Suprapubic skin (tissue), 4 donors: ENCODE measurements around the gene GPER1. TPM values are rescaled to one million over a fixed set of nuclear protein-coding genes. Genes with fewer than 3 reads are reported as not detected.

Experiments used
- DNase-seq, 2 donors: peaks; one replicate each; pipeline ENCODE4 v3.0.0-alpha.2; 2019; ENCODE audit warnings: low spot score in 2 of 2
- H3K27ac ChIP-seq: fragments of 200-600 bp; sonication (generic); one replicate; pipeline ENCODE4 v1.5.1; 2019
- H3K27me3 ChIP-seq: fragments of 200-600 bp; sonication (generic); one replicate; pipeline ENCODE4 v1.5.1; 2019
- H3K36me3 ChIP-seq: fragments of 200-600 bp; sonication (generic); one replicate; pipeline ENCODE4 v1.5.1; 2019
- H3K4me1 ChIP-seq: fragments of 200-600 bp; sonication (generic); one replicate; pipeline ENCODE4 v1.5.1; 2019
- H3K4me3 ChIP-seq: fragments of 200-600 bp; sonication (generic); one replicate; pipeline ENCODE4 v1.5.1; 2019; ENCODE audit warnings: mild to moderate bottlenecking
- H3K9me3 ChIP-seq: fragments of 200-600 bp; sonication (generic); one replicate; pipeline ENCODE4 v1.5.1; 2019
- CTCF ChIP-seq, 2 donors: fragments of 200-600 bp in 1 of 2; fragments of 450-650 bp in 1 of 2; sonication (generic) in 1 of 2; IDR thresholded peaks; one replicate each; pipeline ENCODE4 v1.5.1; 2016 to 2019; ENCODE audit warnings: antibody characterized with exemption in 2 of 2, mild to moderate bottlenecking in 1 of 2, moderate library complexity in 1 of 2
- EP300 ChIP-seq: sonication (generic); formaldehyde crosslinking; IDR thresholded peaks from one replicate; pipeline ENCODE4 v1.6.1; 2017; ENCODE audit warnings: antibody characterized with exemption
- POLR2A ChIP-seq, 2 donors: fragments of 450-650 bp; IDR thresholded peaks; one replicate each; pipeline ENCODE4 v1.6.1; 2017; ENCODE audit warnings: antibody characterized with exemption in 2 of 2, mild to moderate bottlenecking in 2 of 2, moderate library complexity in 2 of 2
- POLR2AphosphoS5 ChIP-seq, 3 donors: sonication (generic); formaldehyde crosslinking; IDR thresholded peaks; one replicate each; pipeline ENCODE4 v1.6.1; 2017; ENCODE audit warnings: antibody characterized with exemption in 3 of 3
- WGBS: methylation state at CpG from one replicate; pipeline ENCODE4 v1.1.5; 2018; 5-methylcytosine and 5-hydroxymethylcytosine counted together
- total RNA-seq, 4 donors: library from RNA; depleted of rRNA; stranded (reverse); fragments of >200 nt; gene quantifications; one replicate each; pipeline ENCODE4 v1.1.0, GENCODE V29; 2016

The GPER1 gene
- total RNA-seq, 4 donors from 2014 or later = 2.6 to 11.9 (median 5.1) TPM

GRCh38 chr7:1078985-1079384, 8.9 kb upstream of the GPER1 start:
- peaks cover 30% of the 10 kb centered on the region for H3K4me1 ChIP-seq
- H3K27me3 ChIP-seq = no peaks in the 10 kb centered on the region
- no peaks in the 10 kb centered on the region for H3K9me3 ChIP-seq
- H3K27ac ChIP-seq = no peak overlapping the region
- no peaks in the 10 kb centered on the region for H3K36me3 ChIP-seq
- no peak overlapping the region for H3K4me3 ChIP-seq
- TF ChIP-seq EP300 = no peak
- no peak for TF ChIP-seq POLR2AphosphoS5 (IDR thresholded peaks at IDR 0.05)
- no peak for TF ChIP-seq CTCF (IDR thresholded peaks at IDR 0.05)
- TF ChIP-seq POLR2A (IDR thresholded peaks at IDR 0.05) = no peak
- DNase-seq = no peak
- 93% methylated on average over 11 of the region's 15 CpGs for WGBS

- 82% methylated on average over 11 of the region's 12 CpGs for WGBS
- H3K27me3 ChIP-seq = no peaks in the 10 kb centered on the region
- H3K27ac ChIP-seq = no peak overlapping the region
- TF ChIP-seq POLR2AphosphoS5 (IDR thresholded peaks at IDR 0.05) (no peak), CTCF (IDR thresholded peaks at IDR 0.05) (no peak), EP300 (no peak), POLR2A (IDR thresholded peaks at IDR 0.05) (no peak)
- no peak overlapping the region for H3K4me3 ChIP-seq
- DNase-seq = no peak
- H3K4me1 ChIP-seq = peaks cover 35% of the 10 kb centered on the region
- H3K36me3 ChIP-seq = no peaks in the 10 kb centered on the region
- no peaks in the 10 kb centered on the region for H3K9me3 ChIP-seq
These were observed 8.4 kb upstream of the GPER1 start for GRCh38 chr7:1079546-1079945.

GRCh38 chr7:1080252-1080920, 7.5 kb upstream of the GPER1 start:
- 96% methylated on average over 36 of the region's 38 CpGs for WGBS
- Histone ChIP-seq H3K27me3 (no peaks in the 10 kb centered on the region), H3K36me3 (no peaks in the 10 kb centered on the region), H3K4me3 (no peak overlapping the region), H3K4me1 (peaks cover 39% of the 10 kb centered on the region), H3K27ac (no peak overlapping the region), H3K9me3 (no peaks in the 10 kb centered on the region)
- TF ChIP-seq POLR2A (IDR thresholded peaks at IDR 0.05) (no peak), POLR2AphosphoS5 (IDR thresholded peaks at IDR 0.05) (no peak), EP300 (no peak), CTCF (IDR thresholded peaks at IDR 0.05) (no peak)
- DNase-seq = no peak

- Histone ChIP-seq H3K9me3 (no peaks in the 10 kb centered on the region), H3K4me3 (no peak overlapping the region), H3K27ac (no peak overlapping the region), H3K27me3 (no peaks in the 10 kb centered on the region), H3K4me1 (peaks cover 39% of the 10 kb centered on the region), H3K36me3 (no peaks in the 10 kb centered on the region)
- no peak for TF ChIP-seq CTCF (IDR thresholded peaks at IDR 0.05)
- no peak for TF ChIP-seq POLR2A (IDR thresholded peaks at IDR 0.05)
- TF ChIP-seq POLR2AphosphoS5 (IDR thresholded peaks at IDR 0.05) = no peak
- no peak for TF ChIP-seq EP300
- WGBS = 97% methylated on average over 14 of the region's 16 CpGs
- DNase-seq = no peak
These were observed 7.0 kb upstream of the GPER1 start for GRCh38 chr7:1080921-1081255.

- TF ChIP-seq POLR2A (IDR thresholded peaks at IDR 0.05) = no peak
- no peak for TF ChIP-seq POLR2AphosphoS5 (IDR thresholded peaks at IDR 0.05)
- no peak for TF ChIP-seq CTCF (IDR thresholded peaks at IDR 0.05)
- TF ChIP-seq EP300 = no peak
- H3K4me3 ChIP-seq = no peak overlapping the region
- H3K36me3 ChIP-seq = no peaks in the 10 kb centered on the region
- 100% methylated on average over 1 of the region's 20 CpGs for WGBS
- DNase-seq = no peak
- H3K27ac ChIP-seq = no peak overlapping the region
- H3K27me3 ChIP-seq = no peaks in the 10 kb centered on the region
- peaks cover 39% of the 10 kb centered on the region for H3K4me1 ChIP-seq
- no peaks in the 10 kb centered on the region for H3K9me3 ChIP-seq
These were observed 6.6 kb upstream of the GPER1 start for GRCh38 chr7:1081336-1081735.
